ENCODE measurements around the gene ABCC5.

- TF ChIP-seq POLR2A (IDR thresholded peaks at IDR 0.05; ENCODE audit: extremely low read depth, insufficient read length) (no peak), CTCF (IDR thresholded peaks at IDR 0.05; ENCODE audit: low read depth, low read length) (no peak)
Measured at GRCh38 chr3:184052767-184053166, 35.1 kb upstream of the ABCC5 start, which contains the start of gene HTR3C.

Data from NB4 (cell line).